ENCODE data around the gene SEMA4F. TPM values are rescaled to one million over a fixed set of nuclear protein-coding genes. Genes with fewer than 3 reads are reported as not detected.

SEMA4F gene
- total RNA-seq, 4 donors from 2014 or later, result 1.6 to 6.5 (median 3.3) TPM

GRCh38 chr2:74675090-74675489 is 21.0 kb downstream of the SEMA4F start:
- H3K4me3 ChIP-seq, result no peak overlapping the region
- H3K27me3 ChIP-seq, result no peaks in the 10 kb centered on the region
- H3K4me1 ChIP-seq, result no peaks in the 10 kb centered on the region
- TF ChIP-seq CTCF (IDR thresholded peaks at IDR 0.05), result no peak
- TF ChIP-seq POLR2A (IDR thresholded peaks at IDR 0.05), result no peak
- no peaks in the 10 kb centered on the region for H3K9me3 ChIP-seq
- no peak overlapping the region for H3K27ac ChIP-seq
- DNase-seq, result no peak
- peaks cover 0 to 10% (median 0%) of the 10 kb centered on the region in 3 donors for H3K36me3 ChIP-seq

- Histone ChIP-seq H3K27me3 (no peaks in the 10 kb centered on the region), H3K27ac (no peak overlapping the region), H3K36me3 (peaks cover 0 to 10% (median 0%) of the 10 kb centered on the region in 3 donors), H3K4me1 (no peaks in the 10 kb centered on the region), H3K9me3 (no peaks in the 10 kb centered on the region), H3K4me3 (no peak overlapping the region)
- DNase-seq, result no peak
- no peak for TF ChIP-seq CTCF (IDR thresholded peaks at IDR 0.05)
Measured at GRCh38 chr2:74676331-74676730, 22.3 kb downstream of the SEMA4F start.

GRCh38 chr2:74679615-74680014 is 25.6 kb downstream of the SEMA4F start:
- H3K36me3 ChIP-seq, result peaks cover 0 to 10% (median 0%) of the 10 kb centered on the region in 3 donors
- no peaks in the 10 kb centered on the region for H3K9me3 ChIP-seq
- no peak overlapping the region for H3K27ac ChIP-seq
- H3K4me1 ChIP-seq, result no peaks in the 10 kb centered on the region
- DNase-seq, result no peak
- TF ChIP-seq CTCF (IDR thresholded peaks at IDR 0.05) (no peak), POLR2A (IDR thresholded peaks at IDR 0.05) (no peak)
- H3K27me3 ChIP-seq, result no peaks in the 10 kb centered on the region
- H3K4me3 ChIP-seq, result no peak overlapping the region

- no peak overlapping the region for H3K4me3 ChIP-seq
Measured at GRCh38 chr2:74682501-74682900, 28.5 kb downstream of the SEMA4F start.

GRCh38 chr2:74685408-74685807 is 31.4 kb downstream of the SEMA4F start:
- Histone ChIP-seq H3K9me3 (no peaks in the 10 kb centered on the region), H3K4me1 (no peaks in the 10 kb centered on the region), H3K27ac (no peak overlapping the region), H3K4me3 (no peak overlapping the region), H3K27me3 (no peaks in the 10 kb centered on the region), H3K36me3 (no peaks in the 10 kb centered on the region)
- no peak for DNase-seq
- TF ChIP-seq POLR2A (IDR thresholded peaks at IDR 0.05), result no peak
- TF ChIP-seq CTCF (IDR thresholded peaks at IDR 0.05), result no peak

More at GRCh38 chr2:74682501-74682900, 28.5 kb downstream of the SEMA4F start:
- Histone ChIP-seq H3K9me3 (no peaks in the 10 kb centered on the region), H3K27me3 (no peaks in the 10 kb centered on the region), H3K4me1 (no peaks in the 10 kb centered on the region), H3K27ac (no peak overlapping the region), H3K36me3 (no peaks in the 10 kb centered on the region)
- DNase-seq, result no peak
- TF ChIP-seq CTCF (IDR thresholded peaks at IDR 0.05) (no peak), POLR2A (IDR thresholded peaks at IDR 0.05) (no peak)

GRCh38 chr2:74688881-74689280 is 34.8 kb downstream of the SEMA4F start:
- Histone ChIP-seq H3K36me3 (no peaks in the 10 kb centered on the region), H3K27me3 (no peaks in the 10 kb centered on the region), H3K4me3 (no peak overlapping the region), H3K9me3 (no peaks in the 10 kb centered on the region), H3K27ac (no peak overlapping the region), H3K4me1 (peaks cover 0 to 3% (median under 1%) of the 10 kb centered on the region in 4 donors)
- TF ChIP-seq CTCF (IDR thresholded peaks at IDR 0.05), result no peak
- TF ChIP-seq POLR2A (IDR thresholded peaks at IDR 0.05), result no peak
- no peak for DNase-seq

All from Peyer's patch (tissue), 4 donors.